Smooth muscle cell (in vitro differentiated cells): ENCODE results near the gene IFT81. TPM values are rescaled to one million over a fixed set of nuclear protein-coding genes. Genes with fewer than 3 reads are reported as not detected.
A peak's percentile ranks its signal among the peaks of the same experiment; 100 is the strongest.

Experiments
- DNase-seq: peaks from one replicate; lab custom pipeline; 2025; ENCODE audit not compliant: unreplicated experiment; lab: John Stamatoyannopoulos, UW
- H2AFZ ChIP-seq: fragments of 200-600 bp; sonication (generic); 2 replicates; pipeline ENCODE4 v1.6.0; 2016; ENCODE audit warnings: antibody characterized with exemption, low read depth, mild to moderate bottlenecking
- H3F3A ChIP-seq: fragments of 200-600 bp; sonication (generic); 2 replicates; pipeline ENCODE4 v1.6.0; 2017; ENCODE audit warnings: antibody characterized with exemption, low read depth
- H3K27ac ChIP-seq: fragments of 200-600 bp; sonication (generic); 2 replicates; pipeline ENCODE4 v1.5.1; 2016; ENCODE audit warnings: low read depth, mild to moderate bottlenecking
- H3K27me3 ChIP-seq: fragments of 200-600 bp; sonication (generic); 2 replicates; pipeline ENCODE4 v1.6.1; 2016; ENCODE audit warnings: low read depth, mild to moderate bottlenecking
- H3K36me3 ChIP-seq: fragments of 200-600 bp; sonication (generic); 2 replicates; pipeline ENCODE4 v1.5.1; 2016; ENCODE audit warnings: low read depth
- H3K4me1 ChIP-seq: fragments of 200-600 bp; sonication (generic); 2 replicates; pipeline ENCODE4 v1.5.1; 2016; ENCODE audit warnings: low read depth
- H3K4me2 ChIP-seq: fragments of 200-600 bp; sonication (generic); 2 replicates; pipeline ENCODE4 v1.6.0; 2016; ENCODE audit warnings: mild to moderate bottlenecking
- H3K4me3 ChIP-seq: fragments of 200-600 bp; sonication (generic); 2 replicates; pipeline ENCODE4 v1.5.1; 2016; ENCODE audit warnings: mild to moderate bottlenecking
- H3K79me2 ChIP-seq: fragments of 200-600 bp; sonication (generic); 2 replicates; pipeline ENCODE4 v1.6.0; 2016; ENCODE audit warnings: low read depth, mild to moderate bottlenecking
- H3K9ac ChIP-seq: fragments of 200-600 bp; sonication (generic); 2 replicates; pipeline ENCODE4 v1.6.0; 2016; ENCODE audit warnings: low read depth
- H3K9me3 ChIP-seq: fragments of 200-600 bp; sonication (generic); replicated peaks from 2 replicates; pipeline ENCODE4 v1.5.1; 2016; ENCODE audit warnings: low read depth
- H4K20me1 ChIP-seq: fragments of 200-600 bp; sonication (generic); 2 replicates; pipeline ENCODE4 v1.6.0; 2016; ENCODE audit warnings: low read depth
- WGBS: methylation state at CpG from one replicate; pipeline ENCODE4 v1.1.7; 2016; ENCODE audit warnings: low lambda C conversion rate; 5-methylcytosine and 5-hydroxymethylcytosine counted together
- polyA plus RNA-seq: library from polyadenylated mRNA; unstranded; fragments of >200 nt; fragmentation: Nextera tagmentation; extraction: Ambion mirVana; gene quantifications from 2 replicates; pipeline ENCODE4 v1.2.1, GENCODE V29; 2016
- total RNA-seq: library from RNA; depleted of rRNA; stranded (reverse); fragments of >200 nt; gene quantifications from 2 replicates; pipeline ENCODE4 v1.2.3, GENCODE V29; 2014
- TF ChIP-seq, protein P1 (sequence below): fragments of 200-600 bp; sonication (generic); IDR thresholded peaks from 2 replicates; pipeline ENCODE4 v1.5.1; 2017; ENCODE audit warnings: borderline replicate concordance, mild to moderate bottlenecking, antibody characterized with exemption; ENCODE audit not compliant: insufficient read depth, poor library complexity, severe bottlenecking

The IFT81 gene
- total and polyA plus RNA-seq, 2 experiments from 2014 or later = 9.1 to 11.0 TPM

DNA sequence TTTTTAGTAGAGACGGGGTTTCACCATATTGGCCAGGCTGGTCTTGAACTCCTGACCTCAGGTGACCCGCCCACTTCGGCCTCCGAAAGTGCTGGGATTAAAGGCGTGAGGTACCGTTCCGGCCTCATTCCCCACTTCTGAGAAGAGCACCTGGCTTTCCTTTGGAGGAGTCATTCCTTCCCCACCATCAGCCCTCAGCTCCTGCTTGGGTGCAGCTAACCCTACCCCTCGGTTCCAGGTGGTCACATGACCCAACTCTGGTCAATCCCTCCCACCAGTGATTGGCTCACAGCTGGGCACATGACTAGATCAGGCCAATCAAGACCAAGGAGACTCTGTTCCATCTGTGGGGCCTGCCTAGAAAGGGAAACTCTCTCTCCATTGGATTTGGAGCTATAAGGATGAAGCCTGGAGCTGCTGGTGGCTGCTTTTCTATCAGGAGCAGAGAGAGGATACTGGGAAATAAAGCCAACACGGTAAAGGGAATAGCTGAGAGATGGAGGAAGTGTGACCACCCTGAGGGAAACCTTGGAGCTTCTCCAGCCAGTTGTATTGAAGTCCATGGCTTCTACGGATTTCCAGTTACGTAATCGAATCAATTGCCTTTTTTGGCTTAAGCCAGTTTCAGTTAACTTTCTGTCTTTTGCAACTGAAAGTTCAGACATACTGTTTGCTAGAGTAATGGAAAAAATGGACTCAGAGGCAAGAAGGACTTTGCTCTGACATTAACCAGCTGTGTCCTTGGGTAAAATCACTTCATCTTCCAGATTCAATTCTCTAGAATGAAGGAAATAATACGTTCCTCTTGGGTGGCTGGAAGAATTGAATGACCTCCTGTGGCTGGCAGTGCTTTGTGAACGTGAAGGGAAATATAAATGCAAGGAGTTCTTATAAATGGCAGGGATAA is 19.7 kb upstream of the IFT81 start:
- Histone ChIP-seq H3K36me3 (no peaks in the 10 kb centered on the region), H3K79me2 (no peaks in the 10 kb centered on the region), H3K4me3 (no peak overlapping the region), H4K20me1 (no peaks in the 10 kb centered on the region), H3K4me2 (no peak overlapping the region), H3K27ac (no peak overlapping the region), H3F3A (peaks cover 7% of the 10 kb centered on the region), H2AFZ (peak overlapping the region; percentile 39), H3K9me3 (no peaks in the 10 kb centered on the region), H3K9ac (no peak overlapping the region), H3K4me1 (no peaks in the 10 kb centered on the region), H3K27me3 (no peaks in the 10 kb centered on the region)
- WGBS = 79% methylated on average over 14 of the region's 14 CpGs
- TF ChIP-seq, protein P1, sequence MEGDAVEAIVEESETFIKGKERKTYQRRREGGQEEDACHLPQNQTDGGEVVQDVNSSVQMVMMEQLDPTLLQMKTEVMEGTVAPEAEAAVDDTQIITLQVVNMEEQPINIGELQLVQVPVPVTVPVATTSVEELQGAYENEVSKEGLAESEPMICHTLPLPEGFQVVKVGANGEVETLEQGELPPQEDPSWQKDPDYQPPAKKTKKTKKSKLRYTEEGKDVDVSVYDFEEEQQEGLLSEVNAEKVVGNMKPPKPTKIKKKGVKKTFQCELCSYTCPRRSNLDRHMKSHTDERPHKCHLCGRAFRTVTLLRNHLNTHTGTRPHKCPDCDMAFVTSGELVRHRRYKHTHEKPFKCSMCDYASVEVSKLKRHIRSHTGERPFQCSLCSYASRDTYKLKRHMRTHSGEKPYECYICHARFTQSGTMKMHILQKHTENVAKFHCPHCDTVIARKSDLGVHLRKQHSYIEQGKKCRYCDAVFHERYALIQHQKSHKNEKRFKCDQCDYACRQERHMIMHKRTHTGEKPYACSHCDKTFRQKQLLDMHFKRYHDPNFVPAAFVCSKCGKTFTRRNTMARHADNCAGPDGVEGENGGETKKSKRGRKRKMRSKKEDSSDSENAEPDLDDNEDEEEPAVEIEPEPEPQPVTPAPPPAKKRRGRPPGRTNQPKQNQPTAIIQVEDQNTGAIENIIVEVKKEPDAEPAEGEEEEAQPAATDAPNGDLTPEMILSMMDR = no peak
- DNase-seq = no peak

DNA sequence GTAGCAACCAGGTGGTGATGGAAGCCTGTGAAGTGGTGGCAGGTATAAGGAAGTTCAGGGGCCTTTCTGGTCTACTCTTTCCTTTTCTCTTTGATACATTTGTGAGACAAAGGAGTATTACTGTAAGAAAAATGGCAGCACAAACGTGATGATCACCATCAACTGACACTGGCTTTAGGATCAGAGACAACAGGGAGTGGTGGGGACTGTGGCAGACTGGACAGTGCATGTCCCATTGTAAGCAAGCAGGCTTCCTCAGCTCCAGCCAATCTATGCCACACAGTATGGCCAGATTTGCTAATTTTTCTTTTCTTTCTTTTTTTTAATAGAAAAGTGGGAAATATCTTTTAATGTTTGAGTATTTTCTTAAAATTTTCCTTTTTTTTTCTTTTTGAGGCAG is 19.0 kb upstream of the IFT81 start:
- Histone ChIP-seq H3F3A (peaks cover 7% of the 10 kb centered on the region), H3K27ac (no peak overlapping the region), H3K4me2 (no peak overlapping the region), H3K9me3 (no peaks in the 10 kb centered on the region), H3K9ac (no peak overlapping the region), H3K4me1 (no peaks in the 10 kb centered on the region), H3K27me3 (no peaks in the 10 kb centered on the region), H3K36me3 (no peaks in the 10 kb centered on the region), H2AFZ (no peak overlapping the region), H3K79me2 (no peaks in the 10 kb centered on the region), H4K20me1 (no peaks in the 10 kb centered on the region), H3K4me3 (no peak overlapping the region)
- TF ChIP-seq, protein P1 = no peak
- DNase-seq = no peak
- WGBS = 62% methylated on average over 1 of the region's 1 CpG

DNA sequence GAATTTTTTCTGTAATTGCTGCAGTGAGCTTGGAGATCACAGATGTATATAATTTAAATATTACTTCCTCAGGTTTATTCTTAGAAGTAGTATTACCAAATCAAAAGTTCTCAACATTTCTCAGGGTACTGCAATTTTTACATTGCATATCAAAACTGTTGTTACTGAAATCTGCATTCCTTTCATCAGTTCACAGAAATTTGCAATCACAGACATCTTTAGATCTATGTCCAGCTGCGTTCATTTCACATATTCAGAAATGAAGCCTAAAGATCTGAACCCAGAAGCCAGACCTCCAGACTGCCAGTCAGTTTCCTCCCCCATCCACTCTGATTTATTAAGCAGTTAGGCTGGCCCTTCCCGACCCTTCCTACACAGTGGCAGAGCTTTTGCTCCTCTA is 18.2 kb upstream of the IFT81 start:
- Histone ChIP-seq H3K4me2 (no peak overlapping the region), H4K20me1 (no peaks in the 10 kb centered on the region), H2AFZ (no peak overlapping the region), H3K4me3 (no peak overlapping the region), H3K36me3 (no peaks in the 10 kb centered on the region), H3K27ac (no peak overlapping the region), H3F3A (peaks cover 7% of the 10 kb centered on the region), H3K4me1 (no peaks in the 10 kb centered on the region), H3K9me3 (no peaks in the 10 kb centered on the region), H3K27me3 (no peaks in the 10 kb centered on the region), H3K9ac (no peak overlapping the region), H3K79me2 (no peaks in the 10 kb centered on the region)
- TF ChIP-seq, protein P1 = no peak
- DNase-seq = no peak
- 77% methylated on average over 2 of the region's 2 CpGs for WGBS
